ENCODE results near the gene CEBPE.

CEBPE gene

DNA sequence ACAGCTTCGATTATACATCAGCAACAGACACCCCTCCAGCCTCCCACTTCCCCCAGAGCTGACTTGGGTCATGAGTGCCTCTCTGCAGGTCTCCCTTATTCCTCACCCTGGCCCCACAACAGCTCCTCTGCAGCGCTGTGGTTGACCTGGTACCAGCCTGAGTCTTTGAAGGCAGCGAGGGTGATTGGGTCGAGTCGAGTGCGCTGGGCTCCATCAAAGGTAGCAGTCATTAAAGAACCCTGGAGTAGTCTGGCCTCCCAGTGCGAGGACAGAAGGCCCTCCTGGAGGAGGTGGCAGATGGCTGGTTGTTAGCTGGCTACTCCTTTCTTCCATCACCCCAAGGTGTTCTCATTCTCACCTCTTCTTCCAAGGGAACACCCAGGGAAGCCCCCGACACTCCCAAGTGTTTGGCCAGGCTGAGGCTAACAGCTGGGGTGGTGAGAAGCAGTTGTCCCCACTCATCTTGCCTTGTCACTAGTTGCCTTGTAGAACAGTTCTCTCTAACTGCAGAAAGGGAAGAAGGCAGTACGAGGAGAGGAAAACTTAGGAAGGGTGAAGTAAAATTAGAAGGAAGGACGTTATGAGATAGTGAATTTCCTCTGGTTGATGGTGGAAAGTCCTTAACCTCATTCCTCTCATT lies 16.9 kb downstream of the CEBPE start:
- no peak for DNase-seq

DNA sequence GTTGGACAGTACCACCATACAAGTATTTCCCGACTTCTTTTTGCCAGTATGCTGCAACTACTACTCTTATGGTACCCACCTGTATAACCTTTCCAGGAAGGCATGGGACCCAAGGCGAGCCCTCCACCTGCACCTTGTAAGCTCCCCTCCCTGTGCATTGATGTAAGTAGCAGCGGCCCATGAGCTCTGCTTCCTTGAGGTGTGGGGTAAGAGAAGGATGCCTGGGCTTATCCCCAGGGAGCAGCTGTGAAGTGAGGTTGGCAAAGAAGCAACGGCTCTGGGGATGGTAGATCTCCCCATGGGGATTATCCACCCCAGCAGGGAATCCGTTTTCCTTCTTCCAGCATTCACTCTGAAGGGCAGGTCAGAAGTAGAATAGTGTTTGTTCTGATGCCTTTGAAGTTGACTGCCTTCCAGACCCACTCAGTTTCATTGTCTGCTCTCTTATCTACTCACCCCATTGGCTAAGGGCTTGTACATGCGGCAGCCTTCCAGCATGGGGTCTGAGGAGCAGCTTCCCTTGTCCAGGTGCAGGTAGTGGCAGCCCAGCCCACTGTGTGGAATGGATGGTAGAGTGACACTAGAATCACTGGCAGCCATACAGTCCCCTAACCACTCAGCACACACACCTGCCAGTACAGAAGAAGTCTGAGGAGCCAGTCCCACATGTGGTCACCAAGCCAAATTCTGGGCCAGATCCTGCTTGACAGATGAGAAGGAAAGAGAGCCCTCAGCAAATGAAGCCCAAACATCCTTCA lies 17.7 kb downstream of the CEBPE start:
- DNase-seq = no peak

DNA sequence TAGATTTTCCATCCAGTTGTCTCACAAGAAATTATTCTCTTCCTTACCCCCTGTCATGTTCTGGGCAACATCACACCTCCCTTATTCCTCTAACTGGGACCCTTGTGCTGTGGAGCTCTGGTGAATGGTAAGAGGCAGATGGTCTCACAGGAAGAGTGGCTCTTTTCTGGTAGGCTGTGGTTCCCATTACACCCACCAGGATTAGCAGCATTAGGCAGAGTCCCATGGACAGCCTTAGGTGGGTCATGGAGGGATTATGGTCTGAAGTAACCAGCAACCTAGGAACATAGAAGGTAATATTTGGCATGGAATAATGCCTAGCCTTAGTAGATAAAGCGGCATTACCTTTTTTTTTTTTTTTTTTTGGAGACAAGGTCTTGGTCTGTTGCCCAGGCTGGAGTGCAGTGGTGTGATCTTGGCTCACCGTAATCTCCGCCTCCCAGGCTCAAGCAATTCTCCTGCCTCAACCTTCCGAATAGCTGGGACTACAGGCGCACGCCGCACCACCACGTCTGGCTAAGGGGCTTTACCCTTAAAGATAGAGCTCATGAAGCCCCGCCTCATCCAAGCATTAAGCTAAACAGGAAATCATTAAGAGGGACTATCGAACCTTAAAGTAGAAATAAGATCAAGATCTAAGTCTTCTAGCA lies 19.7 kb downstream of the CEBPE start:
- DNase-seq = no peak

DNA sequence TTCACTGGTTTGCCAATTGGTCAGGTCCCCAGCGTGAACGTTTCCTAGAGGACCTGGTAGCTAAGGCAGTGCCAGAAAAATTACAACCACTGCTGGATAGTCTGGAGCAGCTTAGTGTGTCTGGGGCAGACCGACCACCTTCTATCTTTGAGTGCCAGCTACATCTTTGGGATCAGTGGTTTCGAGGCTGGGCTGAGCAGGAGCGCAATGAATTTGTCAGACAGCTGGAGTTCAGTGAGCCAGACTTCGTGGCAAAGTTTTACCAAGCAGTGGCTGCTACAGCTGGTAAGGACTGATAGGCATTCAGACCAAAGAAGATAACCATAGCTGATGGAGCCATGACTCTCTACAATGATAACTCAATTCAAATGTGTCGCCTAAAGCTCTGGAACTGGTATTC lies 21.3 kb downstream of the CEBPE start:
- DNase-seq = no peak

DNA sequence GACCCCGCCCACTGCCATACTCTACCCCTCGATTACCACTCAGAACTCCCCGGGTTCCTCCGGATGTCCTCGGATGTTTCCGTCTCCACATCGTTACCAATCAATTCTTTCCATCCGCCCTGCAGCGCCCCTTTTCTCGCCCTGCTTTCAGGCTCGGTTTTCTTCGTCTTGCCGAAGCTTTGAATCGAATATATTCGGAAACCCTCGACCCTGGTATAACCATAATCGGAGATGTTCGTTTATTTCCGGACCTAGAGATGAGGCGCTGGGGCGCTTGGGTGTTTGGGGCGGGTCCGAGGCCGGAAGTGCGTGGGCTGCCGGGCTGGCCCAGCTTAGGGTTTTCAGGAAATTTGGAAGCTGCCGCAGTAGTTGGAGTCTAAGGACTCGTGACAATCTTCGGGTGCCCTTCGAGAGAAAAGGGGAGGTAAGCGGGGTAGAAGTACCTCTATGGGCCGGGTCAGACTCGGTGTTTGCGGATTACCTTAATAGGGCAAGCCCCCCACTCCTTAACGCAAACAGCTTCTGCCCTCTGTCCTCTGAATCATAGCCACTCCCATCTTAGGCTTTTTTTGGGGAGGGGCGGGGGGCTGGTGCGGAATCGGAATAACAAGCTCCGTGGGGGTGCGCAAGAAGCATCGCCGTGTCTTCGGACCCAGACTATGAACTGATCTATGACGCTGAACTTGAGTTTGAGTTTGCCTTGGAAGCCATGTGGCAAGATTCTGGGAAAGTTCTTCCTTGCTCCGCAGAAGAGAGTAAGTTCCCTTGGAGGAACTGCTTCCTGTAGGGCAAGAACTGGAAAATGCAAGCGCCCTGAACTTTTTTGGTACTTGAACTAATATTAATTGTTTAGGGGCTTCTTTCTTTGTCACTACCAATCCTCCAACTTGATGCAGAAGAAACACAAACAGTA lies 23.6 kb downstream of the CEBPE start, which contains the start of gene C14orf119:
Gene C14orf119 (plus strand): TSS at position 310 of the 913 bp plus-strand sequence. CDS start 2,154 bp downstream, outside the sequence.
- peak; percentile 99 for DNase-seq

DNA sequence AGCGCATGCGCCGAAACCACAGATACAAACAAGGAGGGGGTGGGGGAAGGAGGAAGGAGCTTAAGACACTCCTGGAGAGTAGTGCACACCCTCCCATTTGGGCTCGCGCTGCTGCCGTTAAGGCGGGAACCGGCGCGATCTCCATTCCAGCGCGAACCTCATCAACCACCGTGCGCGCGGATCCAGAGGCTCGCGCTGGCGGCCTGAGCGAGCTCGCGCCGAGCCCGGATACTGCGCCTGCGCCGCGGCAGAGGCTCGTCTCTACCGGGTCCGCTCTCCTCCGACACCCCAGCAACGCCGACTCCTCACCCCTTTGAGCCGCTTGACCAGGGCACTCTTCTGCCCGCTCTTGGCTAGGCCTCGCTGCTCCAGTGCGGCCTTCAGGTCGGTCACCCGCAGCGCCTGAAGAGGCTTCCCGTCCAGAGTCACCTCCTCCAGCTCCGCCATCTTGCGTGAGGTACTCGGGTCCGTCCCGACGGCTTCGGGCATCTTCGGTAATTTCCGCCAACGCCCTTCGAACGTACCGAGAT lies 24.3 kb downstream of the CEBPE start, which contains the start of gene ACIN1:
Gene ACIN1 (minus strand): TSS at position 471 of the 530 bp plus-strand sequence. CDS start 24 bp downstream, at position 447.
- DNase-seq = peak; percentile 90

DNA sequence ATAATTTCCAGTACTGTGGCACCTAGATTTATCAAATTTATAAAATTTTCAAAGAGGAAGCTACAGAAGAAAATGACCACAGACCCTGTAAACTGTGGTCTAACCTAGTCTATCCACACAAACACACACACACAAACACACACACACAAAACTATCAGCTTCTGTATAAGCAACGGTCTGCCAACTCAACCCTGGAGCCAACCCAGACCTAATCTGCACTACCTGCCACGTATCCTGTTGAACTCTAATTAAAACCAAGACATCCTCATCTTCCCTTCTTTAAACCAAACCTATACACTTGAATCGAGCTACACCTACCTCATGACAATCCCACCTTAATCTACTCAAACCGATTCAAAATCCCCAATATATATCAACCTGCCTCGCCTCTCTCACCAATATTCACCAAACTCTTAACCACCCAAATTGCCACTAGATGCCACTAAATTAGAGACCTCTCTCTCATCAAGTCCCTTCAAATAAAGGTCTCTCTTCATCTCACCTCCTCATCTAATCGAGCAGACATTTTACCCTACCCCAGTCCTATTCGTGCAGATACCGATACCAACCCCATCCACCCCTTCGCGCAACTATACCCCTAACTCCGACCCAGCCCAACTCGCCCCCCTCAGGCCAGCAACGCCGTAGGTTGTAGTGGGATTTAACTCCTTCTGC lies 24.9 kb downstream of the CEBPE start:
- DNase-seq = no peak

DNA sequence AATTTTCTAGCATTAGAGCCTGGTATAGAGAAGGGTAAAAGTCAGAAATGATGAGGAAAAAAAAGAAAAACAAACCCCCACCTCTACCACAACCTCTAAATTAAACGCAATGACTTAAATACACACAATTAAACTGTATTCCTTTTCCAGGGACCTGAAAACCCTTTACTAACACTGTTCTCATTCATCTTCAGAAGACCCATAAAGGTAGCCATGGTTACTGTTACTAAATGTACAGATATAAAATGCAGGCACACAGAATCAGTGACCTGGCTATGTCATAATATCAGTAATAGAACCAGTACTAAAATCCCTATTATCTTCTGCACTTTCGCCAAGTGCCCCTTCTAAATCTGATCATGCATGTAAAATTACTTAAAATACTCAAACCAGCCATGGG lies 25.5 kb downstream of the CEBPE start:
- no peak for DNase-seq

DNA sequence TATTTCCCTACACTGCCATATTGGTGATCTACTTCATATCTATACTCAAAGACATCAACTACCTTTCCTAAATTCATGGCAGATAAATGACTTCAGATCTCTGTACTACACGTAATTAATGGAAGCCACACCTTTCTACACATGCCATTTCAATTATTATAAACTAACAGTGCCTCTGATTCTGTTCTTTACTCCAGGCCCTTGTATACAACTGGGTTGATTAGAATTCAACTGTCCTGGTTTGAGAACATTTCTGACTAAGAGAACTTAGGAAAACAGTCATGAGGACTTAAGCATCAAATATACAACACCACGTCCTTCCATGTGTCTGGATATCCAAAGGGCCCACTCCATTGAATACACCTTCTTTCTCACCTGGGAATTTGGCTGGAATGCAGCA lies 26.0 kb downstream of the CEBPE start:
- DNase-seq = no peak

DNA sequence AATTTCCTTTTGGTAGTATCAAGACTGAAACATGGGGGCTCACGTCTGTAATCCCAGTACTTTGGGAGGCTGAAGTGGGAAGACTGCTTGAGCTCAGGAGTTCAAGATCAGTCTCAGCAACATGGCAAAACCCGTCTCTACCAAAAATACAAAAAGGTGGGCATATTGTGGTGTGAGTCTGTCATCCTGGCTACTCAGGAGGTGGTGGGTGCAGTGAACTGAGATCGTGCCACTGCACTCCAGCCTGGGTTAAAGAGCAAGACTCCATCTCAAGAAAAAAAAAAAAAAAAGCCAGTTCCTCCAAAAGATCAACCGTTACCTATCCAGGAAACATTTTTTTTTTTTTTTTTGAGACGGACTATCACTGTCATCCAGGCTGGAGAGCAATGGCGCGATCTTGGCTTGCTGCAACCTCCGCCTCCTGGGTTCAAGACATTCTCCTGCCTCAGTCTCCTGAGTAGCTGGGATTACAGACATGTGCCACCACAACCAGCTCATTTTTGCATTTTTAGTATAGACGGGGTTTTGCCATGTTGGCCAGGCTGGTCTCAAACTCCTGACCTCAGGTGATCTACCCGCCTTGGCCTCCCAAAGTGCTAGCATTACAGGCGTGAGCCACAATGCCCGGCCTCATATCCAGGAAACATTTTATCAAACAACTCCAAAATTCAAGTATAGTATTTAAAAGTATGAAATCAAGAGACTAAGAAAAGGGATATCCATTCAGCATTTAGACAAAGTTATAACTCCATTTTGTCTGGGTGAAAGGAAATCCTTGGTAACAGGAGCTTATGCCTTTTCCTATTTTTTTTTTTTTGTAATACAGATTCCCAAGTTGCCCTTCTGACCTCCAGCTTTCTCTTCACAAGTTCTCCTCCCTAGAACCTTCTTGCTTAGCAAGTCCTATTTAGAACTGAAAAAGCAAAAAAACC lies 27.5 kb downstream of the CEBPE start:
- no peak for DNase-seq

DNA sequence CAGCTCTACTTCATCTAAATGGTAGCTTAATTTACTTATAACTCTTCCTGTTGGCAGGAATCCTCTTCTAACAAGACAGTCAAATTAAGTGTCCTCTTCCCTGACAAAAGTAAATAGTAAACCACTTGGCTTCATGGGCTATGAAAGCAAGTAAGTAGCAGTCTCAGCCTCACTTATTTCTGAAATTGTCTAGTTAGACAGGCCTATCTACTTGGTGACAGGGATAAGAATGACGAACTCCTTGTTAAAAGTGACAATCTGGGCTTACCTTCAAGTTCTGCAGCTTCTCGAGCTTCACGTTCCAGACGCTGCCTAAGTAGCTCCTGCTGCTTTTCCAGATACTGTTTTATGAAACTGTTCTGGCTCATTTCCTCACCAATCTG lies 28.8 kb downstream of the CEBPE start:
- no peak for DNase-seq

DNA sequence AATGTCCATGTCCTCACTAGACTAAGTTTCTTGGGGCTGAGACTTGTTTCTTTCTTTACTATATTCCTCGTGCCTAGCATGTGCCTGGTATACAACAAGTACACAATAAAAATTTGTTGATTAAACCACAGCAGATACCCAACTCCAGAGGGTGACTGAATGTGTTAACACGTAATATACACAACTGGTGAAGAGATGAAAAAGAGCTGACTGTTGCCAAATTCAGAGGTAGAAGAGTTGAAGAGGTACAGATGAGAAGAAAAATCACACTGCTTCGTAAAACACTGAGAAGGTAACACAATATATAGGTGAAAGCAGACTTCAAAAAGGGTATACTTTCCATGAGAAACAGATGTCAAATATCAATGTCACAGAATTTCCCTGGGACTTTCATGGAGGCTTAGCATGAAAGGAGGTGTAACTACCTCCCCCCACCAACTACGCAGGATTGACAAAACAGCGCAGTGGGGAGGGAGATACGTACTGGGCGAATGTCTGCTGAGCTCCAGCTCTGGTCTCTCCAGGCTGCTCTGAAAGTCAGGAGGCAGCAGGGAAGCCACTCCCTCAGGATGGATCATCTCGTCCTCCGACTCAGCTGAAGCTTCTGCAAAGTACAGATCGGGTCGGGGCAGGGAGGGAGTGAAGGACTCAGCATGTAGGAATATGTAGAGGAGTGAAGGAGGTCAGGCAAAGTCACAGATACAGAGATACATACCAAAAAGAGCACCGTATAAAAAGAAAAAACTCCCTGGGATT lies 29.4 kb downstream of the CEBPE start:
- DNase-seq = no peak

DNA sequence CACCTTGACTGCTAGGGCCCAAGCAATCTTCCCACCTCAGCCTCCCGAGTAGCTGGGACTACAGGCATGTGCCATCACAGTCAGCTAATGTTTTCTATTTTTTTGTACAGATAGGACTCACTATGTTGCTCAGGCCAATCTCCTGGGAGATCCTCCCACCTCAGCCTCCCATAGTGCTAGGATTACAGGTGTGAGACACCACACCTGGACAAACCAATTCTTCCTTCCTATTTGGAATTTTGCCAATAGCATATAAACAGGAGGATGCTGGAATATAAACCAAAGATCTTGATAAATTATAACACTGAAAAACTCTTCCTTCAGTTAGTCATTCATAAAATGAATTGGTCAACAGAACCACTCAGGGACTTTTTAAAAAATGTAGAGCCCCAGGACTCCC lies 32.5 kb downstream of the CEBPE start:
- no peak for DNase-seq

DNA sequence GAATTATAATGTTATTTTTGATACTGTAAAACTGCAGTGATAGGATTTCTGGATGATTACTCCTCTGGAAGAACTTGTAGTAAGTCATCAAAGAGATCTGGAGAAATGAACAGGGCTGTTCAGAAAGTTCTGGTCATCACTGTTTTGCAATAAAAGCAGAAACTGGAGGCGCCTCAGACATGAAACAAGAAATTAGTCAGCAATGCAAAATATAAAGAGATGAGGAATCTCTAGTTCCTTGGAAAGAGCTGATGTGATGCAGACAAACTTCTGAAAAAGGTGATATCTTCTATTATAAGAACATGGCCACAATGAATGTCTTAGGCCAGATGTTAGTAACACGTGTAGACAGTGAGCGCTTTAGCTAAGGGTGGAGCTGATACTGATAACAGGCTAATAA lies 33.6 kb downstream of the CEBPE start:
- DNase-seq = no peak

DNA sequence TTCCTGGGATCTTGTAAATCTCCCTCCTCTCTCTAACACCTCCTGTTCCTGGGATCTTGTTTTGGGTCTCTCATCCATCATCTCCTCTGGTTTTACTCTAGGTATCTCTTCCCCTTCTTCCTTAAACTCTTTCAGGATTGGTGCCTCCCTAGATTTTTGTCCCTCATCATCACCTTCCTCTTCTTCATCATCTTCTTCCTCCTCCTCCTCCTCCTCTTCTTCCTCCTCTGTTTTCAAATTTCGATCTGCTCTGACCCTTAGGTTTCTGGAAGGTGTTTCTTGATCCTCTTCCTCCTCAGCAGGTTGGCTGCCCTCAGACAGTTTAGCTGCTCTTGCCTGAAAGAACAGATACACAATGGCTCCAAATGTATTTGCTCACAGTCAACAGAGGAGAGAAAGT lies 38.6 kb downstream of the CEBPE start:
- no peak for DNase-seq

DNA sequence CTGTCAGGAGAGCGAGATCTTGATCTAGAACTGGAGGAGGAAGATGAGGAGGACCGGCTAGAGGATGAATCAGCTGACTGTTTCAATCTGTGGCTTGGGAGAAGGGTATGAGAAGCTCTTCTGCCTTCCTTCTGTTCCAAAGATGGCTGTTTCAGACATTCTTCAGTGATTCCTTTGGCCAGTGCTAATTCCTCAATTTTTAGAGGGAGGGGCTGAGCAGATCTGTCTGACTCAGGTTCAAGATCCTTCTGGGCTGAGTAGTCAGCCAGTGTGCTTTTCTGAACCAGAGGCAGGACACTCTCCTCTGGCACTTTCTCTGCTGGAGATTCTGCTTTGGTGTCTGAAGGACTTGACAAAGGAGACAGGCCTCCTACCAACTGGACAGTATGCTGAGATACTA lies 39.3 kb downstream of the CEBPE start:
- DNase-seq = peak; percentile 42

DNA sequence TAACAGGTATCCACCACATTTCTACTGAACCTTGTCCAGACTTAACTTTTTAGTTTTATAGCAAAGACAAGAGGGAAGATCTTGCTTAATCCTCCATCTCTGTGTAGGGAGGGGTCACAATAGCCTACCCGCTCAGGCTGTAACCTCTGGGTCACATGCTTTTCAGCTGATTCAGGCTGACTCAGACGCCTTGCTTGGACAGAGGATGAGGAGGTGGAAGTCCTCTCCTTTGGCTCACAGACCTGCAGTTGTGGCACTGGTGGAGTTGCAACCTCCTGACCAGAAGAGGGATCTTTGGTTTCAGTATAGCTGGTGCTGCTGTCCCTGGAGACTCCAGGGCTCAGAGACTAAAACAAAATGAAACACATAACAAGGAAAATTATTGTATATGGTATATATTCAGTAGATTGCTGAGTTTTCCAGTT lies 40.4 kb downstream of the CEBPE start:
- peak; percentile 82 for DNase-seq

DNA sequence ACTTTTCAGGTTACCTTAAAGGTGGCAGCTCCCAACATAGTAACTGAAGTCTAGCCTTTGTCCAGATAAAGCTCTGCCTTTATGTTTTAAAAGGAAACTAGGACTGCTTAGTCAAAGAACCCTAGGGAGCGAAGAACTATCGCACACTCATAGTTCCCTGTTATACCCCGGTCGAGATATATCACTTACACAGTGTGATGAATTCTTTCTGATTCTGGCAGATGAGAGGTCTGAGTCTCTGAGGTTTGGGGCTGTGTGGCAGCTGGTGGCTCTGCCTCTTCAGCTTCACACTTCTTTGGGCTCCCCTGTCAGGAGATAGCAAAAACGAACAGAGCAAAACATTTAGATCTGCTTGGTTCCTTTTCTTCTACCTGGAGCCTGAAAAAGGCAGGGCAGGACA lies 41.1 kb downstream of the CEBPE start:
- no peak for DNase-seq

DNA sequence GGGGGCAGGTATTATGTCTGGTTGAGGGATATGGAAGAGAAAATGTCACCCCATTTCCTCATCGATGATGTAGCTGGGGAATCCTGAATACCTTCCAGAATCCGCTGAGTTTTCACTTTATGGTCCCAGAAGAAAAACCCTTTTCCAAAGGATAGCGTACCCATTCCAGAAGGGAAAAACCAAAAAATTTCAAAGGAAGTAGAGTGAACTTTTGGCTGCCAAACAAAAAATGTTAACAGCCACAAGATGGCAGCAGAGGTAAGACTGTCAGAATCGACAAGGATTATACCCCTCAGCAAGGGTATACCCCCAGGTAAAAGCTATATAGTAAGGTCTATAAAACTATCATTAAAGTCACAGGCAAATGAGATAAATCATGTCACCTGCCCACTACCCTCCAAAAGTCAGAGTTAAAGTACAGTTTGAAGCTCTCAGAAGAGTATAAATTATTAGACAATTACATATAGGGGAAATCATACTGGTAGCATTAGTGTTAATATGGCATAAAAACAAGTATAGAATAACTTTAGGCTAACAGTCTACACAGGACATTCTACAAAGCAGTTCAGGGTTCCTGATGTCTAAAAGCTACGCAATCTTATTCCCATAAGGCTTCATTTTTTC lies 42.2 kb downstream of the CEBPE start:
- DNase-seq = no peak

All from fibroblast of skin of abdomen (primary cell).